ENCODE measurements around the gene SPAG16.

SPAG16 gene

DNA sequence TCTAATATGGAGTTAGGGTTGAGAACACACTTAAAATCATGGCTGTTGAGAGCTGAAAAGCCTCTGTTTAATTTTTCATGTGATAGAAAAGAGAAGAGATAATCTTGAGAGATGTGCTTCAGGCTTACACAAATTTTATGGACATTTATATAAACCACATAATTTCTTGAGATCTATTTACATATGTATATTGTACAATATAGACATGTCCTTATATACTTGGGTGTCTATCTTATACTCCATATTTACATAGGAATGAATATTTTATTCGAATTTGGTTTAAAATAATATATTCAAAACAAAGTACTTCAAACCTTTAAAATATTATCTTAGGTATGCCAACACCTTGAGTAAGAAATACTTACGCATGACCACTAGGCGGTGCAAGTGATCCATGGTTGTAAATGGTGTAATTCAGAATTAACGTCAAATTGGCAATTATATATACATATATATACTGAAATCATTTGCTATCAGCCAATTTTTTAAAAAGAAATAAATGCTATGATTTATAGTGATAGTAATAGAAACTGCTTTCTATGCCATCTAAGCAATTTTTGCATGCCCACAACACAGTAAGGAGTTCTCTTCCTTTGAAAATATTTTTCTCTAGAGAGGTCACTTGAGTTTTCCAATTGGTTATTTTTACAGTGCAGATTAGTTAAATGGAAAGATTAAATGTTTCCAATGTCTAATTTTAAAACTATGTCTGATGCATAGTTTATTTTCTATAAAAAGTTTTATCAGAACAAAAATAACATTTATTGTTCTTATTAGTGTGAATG is 37.6 kb upstream of the SPAG16 start:
- Histone ChIP-seq H3K4me1 (ENCODE audit: control insufficient read depth in 5 of 5, insufficient read depth in 5 of 5, low read length in 5 of 5) (peaks cover 0 to 4% (median 0%) of the 10 kb centered on the region in 5 donors), H3K27me3 (ENCODE audit: control insufficient read depth in 5 of 5, insufficient read depth in 4 of 5, low read length in 5 of 5) (no peaks in the 10 kb centered on the region), H3K4me3 (ENCODE audit: low read depth in 1 of 5, low read length in 5 of 5) (no peak overlapping the region), H3K27ac (ENCODE audit: low read depth, low read length) (no peak overlapping the region), H3K36me3 (ENCODE audit: control insufficient read depth in 5 of 5, insufficient read depth in 5 of 5, low read length in 5 of 5) (no peaks in the 10 kb centered on the region), H3K9me3 (ENCODE audit: control insufficient read depth in 5 of 5, low read length in 5 of 5) (no peaks in the 10 kb centered on the region), H3K9ac (ENCODE audit: low read length in 5 of 5) (no peak overlapping the region)

- H3K4me1 ChIP-seq (ENCODE audit: control insufficient read depth in 5 of 5, insufficient read depth in 5 of 5, low read length in 5 of 5): peaks cover 0 to 4% (median 0%) of the 10 kb centered on the region in 5 donors
- no peaks in the 10 kb centered on the region for H3K36me3 ChIP-seq (ENCODE audit: control insufficient read depth in 5 of 5, insufficient read depth in 5 of 5, low read length in 5 of 5)
- no peak overlapping the region for H3K27ac ChIP-seq (ENCODE audit: low read depth, low read length)
- no peak overlapping the region for H3K9ac ChIP-seq (ENCODE audit: low read length in 5 of 5)
- no peaks in the 10 kb centered on the region for H3K9me3 ChIP-seq (ENCODE audit: control insufficient read depth in 5 of 5, low read length in 5 of 5)
- H3K4me3 ChIP-seq (ENCODE audit: low read depth in 1 of 5, low read length in 5 of 5): no peak overlapping the region
- no peaks in the 10 kb centered on the region for H3K27me3 ChIP-seq (ENCODE audit: control insufficient read depth in 5 of 5, insufficient read depth in 4 of 5, low read length in 5 of 5)
Measured at GRCh38 chr2:213247566-213247965, 36.7 kb upstream of the SPAG16 start.

- no peaks in the 10 kb centered on the region for H3K9me3 ChIP-seq (ENCODE audit: control insufficient read depth in 5 of 5, low read length in 5 of 5)
- H3K27ac ChIP-seq (ENCODE audit: low read depth, low read length): no peak overlapping the region
- H3K4me3 ChIP-seq (ENCODE audit: low read depth in 1 of 5, low read length in 5 of 5): no peak overlapping the region
- peaks cover 0 to 4% (median 0%) of the 10 kb centered on the region in 5 donors for H3K4me1 ChIP-seq (ENCODE audit: control insufficient read depth in 5 of 5, insufficient read depth in 5 of 5, low read length in 5 of 5)
- H3K9ac ChIP-seq (ENCODE audit: low read length in 5 of 5): no peak overlapping the region
- no peaks in the 10 kb centered on the region for H3K36me3 ChIP-seq (ENCODE audit: control insufficient read depth in 5 of 5, insufficient read depth in 5 of 5, low read length in 5 of 5)
- H3K27me3 ChIP-seq (ENCODE audit: control insufficient read depth in 5 of 5, insufficient read depth in 4 of 5, low read length in 5 of 5): no peaks in the 10 kb centered on the region
Measured at GRCh38 chr2:213248637-213249036, 35.6 kb upstream of the SPAG16 start.

- H3K4me3 ChIP-seq (ENCODE audit: low read depth in 1 of 5, low read length in 5 of 5): no peak overlapping the region
- no peaks in the 10 kb centered on the region for H3K9me3 ChIP-seq (ENCODE audit: control insufficient read depth in 5 of 5, low read length in 5 of 5)
- no peak overlapping the region for H3K27ac ChIP-seq (ENCODE audit: low read depth, low read length)
- no peaks in the 10 kb centered on the region for H3K36me3 ChIP-seq (ENCODE audit: control insufficient read depth in 5 of 5, insufficient read depth in 5 of 5, low read length in 5 of 5)
- no peak overlapping the region for H3K9ac ChIP-seq (ENCODE audit: low read length in 5 of 5)
- H3K4me1 ChIP-seq (ENCODE audit: control insufficient read depth in 5 of 5, insufficient read depth in 5 of 5, low read length in 5 of 5): peaks cover 0 to 4% (median 0%) of the 10 kb centered on the region in 5 donors
- H3K27me3 ChIP-seq (ENCODE audit: control insufficient read depth in 5 of 5, insufficient read depth in 4 of 5, low read length in 5 of 5): no peaks in the 10 kb centered on the region
Measured at GRCh38 chr2:213249502-213249901, 34.8 kb upstream of the SPAG16 start.

GRCh38 chr2:213251618-213252017 is 32.6 kb upstream of the SPAG16 start:
- Histone ChIP-seq H3K36me3 (ENCODE audit: control insufficient read depth in 5 of 5, insufficient read depth in 5 of 5, low read length in 5 of 5) (no peaks in the 10 kb centered on the region), H3K27me3 (ENCODE audit: control insufficient read depth in 5 of 5, insufficient read depth in 4 of 5, low read length in 5 of 5) (no peaks in the 10 kb centered on the region), H3K9ac (ENCODE audit: low read length in 5 of 5) (no peak overlapping the region), H3K27ac (ENCODE audit: low read depth, low read length) (no peak overlapping the region), H3K9me3 (ENCODE audit: control insufficient read depth in 5 of 5, low read length in 5 of 5) (no peaks in the 10 kb centered on the region), H3K4me1 (ENCODE audit: control insufficient read depth in 5 of 5, insufficient read depth in 5 of 5, low read length in 5 of 5) (peaks cover 0 to 4% (median 0%) of the 10 kb centered on the region in 5 donors), H3K4me3 (ENCODE audit: low read depth in 1 of 5, low read length in 5 of 5) (no peak overlapping the region)

DNA sequence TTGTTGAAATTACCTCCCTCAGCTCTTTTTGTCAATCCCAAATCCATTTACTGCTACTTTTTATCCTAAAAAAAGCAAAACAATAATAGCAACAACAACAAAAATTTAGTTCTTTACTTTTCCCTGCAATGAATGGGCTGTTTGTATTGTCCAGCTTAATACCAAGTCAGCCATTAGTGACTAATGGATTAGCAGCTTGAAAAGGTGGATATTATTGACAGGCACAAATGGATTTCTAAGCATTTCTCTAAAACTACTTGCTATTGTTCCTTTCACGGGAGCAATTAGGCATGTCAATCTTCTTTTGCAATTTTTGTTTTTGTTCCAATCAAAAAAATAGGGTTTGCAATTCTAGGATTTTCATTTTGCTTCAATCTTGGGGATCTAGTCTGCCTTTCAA is 32.1 kb upstream of the SPAG16 start:
- Histone ChIP-seq H3K36me3 (ENCODE audit: control insufficient read depth in 5 of 5, insufficient read depth in 5 of 5, low read length in 5 of 5) (no peaks in the 10 kb centered on the region), H3K27ac (ENCODE audit: low read depth, low read length) (no peak overlapping the region), H3K4me1 (ENCODE audit: control insufficient read depth in 5 of 5, insufficient read depth in 5 of 5, low read length in 5 of 5) (peaks cover 0 to 4% (median 0%) of the 10 kb centered on the region in 5 donors), H3K9ac (ENCODE audit: low read length in 5 of 5) (no peak overlapping the region), H3K4me3 (ENCODE audit: low read depth in 1 of 5, low read length in 5 of 5) (no peak overlapping the region), H3K9me3 (ENCODE audit: control insufficient read depth in 5 of 5, low read length in 5 of 5) (no peaks in the 10 kb centered on the region), H3K27me3 (ENCODE audit: control insufficient read depth in 5 of 5, insufficient read depth in 4 of 5, low read length in 5 of 5) (no peaks in the 10 kb centered on the region)

DNA sequence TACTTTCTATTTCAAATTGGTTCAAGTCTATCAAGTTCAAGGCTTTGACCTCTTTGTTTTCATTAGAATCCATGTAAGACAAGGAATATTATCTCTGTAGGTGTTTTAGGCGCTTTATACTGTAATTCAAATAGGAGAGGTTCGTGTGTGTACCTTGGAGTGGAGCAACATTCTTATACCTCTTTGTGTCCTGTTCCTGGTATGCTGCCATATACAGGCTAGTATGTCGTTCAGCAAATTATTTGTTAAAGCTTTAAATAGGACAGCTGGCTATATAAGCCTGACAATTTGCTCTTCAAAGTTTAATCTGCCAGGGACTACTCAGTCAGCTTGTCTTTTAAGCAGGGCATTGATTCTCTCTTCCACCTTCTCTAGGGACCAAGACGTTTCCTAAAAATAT is 31.1 kb upstream of the SPAG16 start:
- H3K9ac ChIP-seq (ENCODE audit: low read length in 5 of 5): no peak overlapping the region
- H3K36me3 ChIP-seq (ENCODE audit: control insufficient read depth in 5 of 5, insufficient read depth in 5 of 5, low read length in 5 of 5): no peaks in the 10 kb centered on the region
- H3K4me1 ChIP-seq (ENCODE audit: control insufficient read depth in 5 of 5, insufficient read depth in 5 of 5, low read length in 5 of 5): no peaks in the 10 kb centered on the region
- no peak overlapping the region for H3K27ac ChIP-seq (ENCODE audit: low read depth, low read length)
- H3K4me3 ChIP-seq (ENCODE audit: low read depth in 1 of 5, low read length in 5 of 5): no peak overlapping the region
- H3K9me3 ChIP-seq (ENCODE audit: control insufficient read depth in 5 of 5, low read length in 5 of 5): no peaks in the 10 kb centered on the region
- no peaks in the 10 kb centered on the region for H3K27me3 ChIP-seq (ENCODE audit: control insufficient read depth in 5 of 5, insufficient read depth in 4 of 5, low read length in 5 of 5)

GRCh38 chr2:213259266-213259665 is 25.0 kb upstream of the SPAG16 start:
- no peaks in the 10 kb centered on the region for H3K4me1 ChIP-seq (ENCODE audit: control insufficient read depth in 5 of 5, insufficient read depth in 5 of 5, low read length in 5 of 5)
- H3K9me3 ChIP-seq (ENCODE audit: control insufficient read depth in 5 of 5, low read length in 5 of 5): no peaks in the 10 kb centered on the region
- H3K27ac ChIP-seq (ENCODE audit: low read depth, low read length): no peak overlapping the region
- H3K36me3 ChIP-seq (ENCODE audit: control insufficient read depth in 5 of 5, insufficient read depth in 5 of 5, low read length in 5 of 5): no peaks in the 10 kb centered on the region
- no peak overlapping the region for H3K4me3 ChIP-seq (ENCODE audit: low read depth in 1 of 5, low read length in 5 of 5)
- no peak overlapping the region for H3K9ac ChIP-seq (ENCODE audit: low read length in 5 of 5)
- H3K27me3 ChIP-seq (ENCODE audit: control insufficient read depth in 5 of 5, insufficient read depth in 4 of 5, low read length in 5 of 5): no peaks in the 10 kb centered on the region

GRCh38 chr2:213261237-213261636 is 23.0 kb upstream of the SPAG16 start:
- H3K4me3 ChIP-seq (ENCODE audit: low read depth in 1 of 5, low read length in 5 of 5): no peak overlapping the region
- no peaks in the 10 kb centered on the region for H3K4me1 ChIP-seq (ENCODE audit: control insufficient read depth in 5 of 5, insufficient read depth in 5 of 5, low read length in 5 of 5)
- no peaks in the 10 kb centered on the region for H3K9me3 ChIP-seq (ENCODE audit: control insufficient read depth in 5 of 5, low read length in 5 of 5)
- no peak overlapping the region for H3K27ac ChIP-seq (ENCODE audit: low read depth, low read length)
- no peaks in the 10 kb centered on the region for H3K36me3 ChIP-seq (ENCODE audit: control insufficient read depth in 5 of 5, insufficient read depth in 5 of 5, low read length in 5 of 5)
- no peak overlapping the region for H3K9ac ChIP-seq (ENCODE audit: low read length in 5 of 5)
- H3K27me3 ChIP-seq (ENCODE audit: control insufficient read depth in 5 of 5, insufficient read depth in 4 of 5, low read length in 5 of 5): no peaks in the 10 kb centered on the region

DNA sequence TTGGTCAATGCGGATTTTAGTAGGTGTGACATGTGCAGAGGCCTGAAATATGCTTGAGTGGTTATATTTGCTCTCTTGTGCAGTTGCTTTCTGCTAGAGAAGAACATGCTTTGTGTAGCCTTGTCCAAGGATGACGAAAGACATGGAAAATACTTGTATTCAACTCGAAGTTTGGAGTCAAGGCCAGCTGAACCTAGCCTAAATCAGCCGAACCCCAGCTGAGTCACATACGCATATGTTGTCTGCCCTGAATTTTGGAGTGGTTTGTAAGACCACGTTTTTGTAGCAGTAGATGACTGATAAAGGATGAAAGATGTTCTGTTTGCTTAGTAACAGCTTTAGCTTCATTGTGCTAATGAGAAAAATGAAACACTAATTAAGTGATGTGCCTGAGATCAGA is 22.5 kb upstream of the SPAG16 start:
- Histone ChIP-seq H3K9ac (ENCODE audit: low read length in 5 of 5) (no peak overlapping the region), H3K4me3 (ENCODE audit: low read depth in 1 of 5, low read length in 5 of 5) (no peak overlapping the region), H3K4me1 (ENCODE audit: control insufficient read depth in 5 of 5, insufficient read depth in 5 of 5, low read length in 5 of 5) (no peaks in the 10 kb centered on the region), H3K9me3 (ENCODE audit: control insufficient read depth in 5 of 5, low read length in 5 of 5) (no peaks in the 10 kb centered on the region), H3K27me3 (ENCODE audit: control insufficient read depth in 5 of 5, insufficient read depth in 4 of 5, low read length in 5 of 5) (no peaks in the 10 kb centered on the region), H3K36me3 (ENCODE audit: control insufficient read depth in 5 of 5, insufficient read depth in 5 of 5, low read length in 5 of 5) (no peaks in the 10 kb centered on the region), H3K27ac (ENCODE audit: low read depth, low read length) (no peak overlapping the region)
